ENCODE results near the gene TXNRD2.
A peak's percentile ranks its signal among the peaks of the same experiment; 100 is the strongest.

The TXNRD2 gene

GRCh38 chr22:19868773-19869471 is 72.7 kb downstream of the TXNRD2 start:
- H4K8ac ChIP-seq (ENCODE audit: low read depth, low read length), result no peak overlapping the region
- no peaks in the 10 kb centered on the region for H3K36me3 ChIP-seq (replicated peaks in 1 of 2; ENCODE audit: control insufficient read depth in 2 of 2, insufficient read depth in 2 of 2, low read length in 2 of 2)
- H3K4me2 ChIP-seq (ENCODE audit: insufficient read depth, low read length, poor library complexity, severe bottlenecking), result no peak overlapping the region
- peaks cover 1 to 4% of the 10 kb centered on the region in 2 donors for H3K4me1 ChIP-seq (ENCODE audit: control insufficient read depth in 2 of 2, insufficient read depth in 1 of 2, low read depth in 1 of 2, low read length in 2 of 2)
- H2BK15ac ChIP-seq (ENCODE audit: low read length), result no peak overlapping the region
- H3K4ac ChIP-seq (ENCODE audit: low read length), result no peak overlapping the region
- H4K91ac ChIP-seq (ENCODE audit: low read depth, low read length, poor library complexity), result no peak overlapping the region
- H3K9ac ChIP-seq (ENCODE audit: low read depth, low read length, poor library complexity), result no peak overlapping the region
- no peak overlapping the region for H2AFZ ChIP-seq (ENCODE audit: low read length)
- H2BK120ac ChIP-seq (ENCODE audit: low read depth, low read length), result no peak overlapping the region
- peak overlapping the region; percentile 1 for H3K18ac ChIP-seq (ENCODE audit: low read length)
- no peak overlapping the region for H2BK12ac ChIP-seq (ENCODE audit: low read length)
- H3K27me3 ChIP-seq (ENCODE audit: control insufficient read depth in 3 of 3, insufficient read depth in 3 of 3, low read depth in 1 of 3, low read length in 3 of 3), result no peaks in the 10 kb centered on the region
- H3K27ac ChIP-seq (replicated peaks; ENCODE audit: low read length), result no peak overlapping the region
- DNase-seq (ENCODE audit: low spot score), result no peak
- H3K4me3 ChIP-seq (ENCODE audit: low read length in 2 of 2), result no peak overlapping the region
- no peak overlapping the region for H2BK5ac ChIP-seq (ENCODE audit: low read length)
- peak overlapping the region; percentile 8 for H3K23ac ChIP-seq (ENCODE audit: low read depth, low read length, poor library complexity)
- H3K14ac ChIP-seq (ENCODE audit: low read length), result no peak overlapping the region
- peak overlapping the region; percentile 86 for H2AK5ac ChIP-seq (ENCODE audit: low read depth, low read length)
- WGBS, 2 donors (ENCODE audit: extremely low coverage in 2 of 2, insufficient read length in 2 of 2, insufficient replicate concordance in 1 of 2), result no CpG with 5 or more reads among the region's 23 CpGs
- no peaks in the 10 kb centered on the region for H3K9me3 ChIP-seq (replicated peaks in 1 of 2; ENCODE audit: control insufficient read depth in 2 of 2, insufficient read depth in 1 of 2, low read depth in 1 of 2, low read length in 2 of 2)
- H3K79me1 ChIP-seq (ENCODE audit: low read depth, low read length), result peaks cover 1% of the 10 kb centered on the region

GRCh38 chr22:19868333-19868732 is 73.3 kb downstream of the TXNRD2 start:
- Histone ChIP-seq H2BK15ac (ENCODE audit: low read length) (no peak overlapping the region), H3K4me1 (ENCODE audit: control insufficient read depth in 2 of 2, insufficient read depth in 1 of 2, low read depth in 1 of 2, low read length in 2 of 2) (no peaks in the 10 kb centered on the region), H4K91ac (ENCODE audit: low read depth, low read length, poor library complexity) (no peak overlapping the region), H3K9me3 (replicated peaks in 1 of 2; ENCODE audit: control insufficient read depth in 2 of 2, insufficient read depth in 1 of 2, low read depth in 1 of 2, low read length in 2 of 2) (no peaks in the 10 kb centered on the region), H3K4me2 (ENCODE audit: insufficient read depth, low read length, poor library complexity, severe bottlenecking) (no peak overlapping the region), H3K27ac (replicated peaks; ENCODE audit: low read length) (no peak overlapping the region), H3K79me1 (ENCODE audit: low read depth, low read length) (peaks cover 1% of the 10 kb centered on the region), H2AK5ac (ENCODE audit: low read depth, low read length) (peak overlapping the region; percentile 86), H3K23ac (ENCODE audit: low read depth, low read length, poor library complexity) (peak overlapping the region; percentile 8), H3K9ac (ENCODE audit: low read depth, low read length, poor library complexity) (no peak overlapping the region), H3K4me3 (ENCODE audit: low read length in 2 of 2) (no peak overlapping the region), H2BK5ac (ENCODE audit: low read length) (no peak overlapping the region), H3K36me3 (replicated peaks in 1 of 2; ENCODE audit: control insufficient read depth in 2 of 2, insufficient read depth in 2 of 2, low read length in 2 of 2) (no peaks in the 10 kb centered on the region), H2AFZ (ENCODE audit: low read length) (no peak overlapping the region), H3K18ac (ENCODE audit: low read length) (no peak overlapping the region), H3K4ac (ENCODE audit: low read length) (no peak overlapping the region), H2BK12ac (ENCODE audit: low read length) (no peak overlapping the region), H4K8ac (ENCODE audit: low read depth, low read length) (no peak overlapping the region), H2BK120ac (ENCODE audit: low read depth, low read length) (no peak overlapping the region), H3K14ac (ENCODE audit: low read length) (no peak overlapping the region), H3K27me3 (ENCODE audit: control insufficient read depth in 3 of 3, insufficient read depth in 3 of 3, low read depth in 1 of 3, low read length in 3 of 3) (no peaks in the 10 kb centered on the region)
- no peak for DNase-seq (ENCODE audit: low spot score)
- WGBS, 2 donors (ENCODE audit: extremely low coverage in 2 of 2, insufficient read length in 2 of 2, insufficient replicate concordance in 1 of 2), result no CpG with 5 or more reads among the region's 3 CpGs

- Histone ChIP-seq H3K27me3 (ENCODE audit: control insufficient read depth in 3 of 3, insufficient read depth in 3 of 3, low read depth in 1 of 3, low read length in 3 of 3) (no peaks in the 10 kb centered on the region), H4K91ac (ENCODE audit: low read depth, low read length, poor library complexity) (no peak overlapping the region), H3K4me1 (ENCODE audit: control insufficient read depth in 2 of 2, insufficient read depth in 1 of 2, low read depth in 1 of 2, low read length in 2 of 2) (no peaks in the 10 kb centered on the region), H2BK15ac (ENCODE audit: low read length) (no peak overlapping the region), H2BK12ac (ENCODE audit: low read length) (no peak overlapping the region), H2BK120ac (ENCODE audit: low read depth, low read length) (no peak overlapping the region), H3K9ac (ENCODE audit: low read depth, low read length, poor library complexity) (no peak overlapping the region), H3K9me3 (replicated peaks in 1 of 2; ENCODE audit: control insufficient read depth in 2 of 2, insufficient read depth in 1 of 2, low read depth in 1 of 2, low read length in 2 of 2) (no peaks in the 10 kb centered on the region), H2BK5ac (ENCODE audit: low read length) (no peak overlapping the region), H3K4me3 (ENCODE audit: low read length in 2 of 2) (no peak overlapping the region), H2AFZ (ENCODE audit: low read length) (no peak overlapping the region), H3K18ac (ENCODE audit: low read length) (no peak overlapping the region), H2AK5ac (ENCODE audit: low read depth, low read length) (no peak overlapping the region), H3K4me2 (ENCODE audit: insufficient read depth, low read length, poor library complexity, severe bottlenecking) (no peak overlapping the region), H4K8ac (ENCODE audit: low read depth, low read length) (no peak overlapping the region), H3K79me1 (ENCODE audit: low read depth, low read length) (peaks cover 1% of the 10 kb centered on the region), H3K14ac (ENCODE audit: low read length) (no peak overlapping the region), H3K23ac (ENCODE audit: low read depth, low read length, poor library complexity) (no peak overlapping the region), H3K36me3 (replicated peaks in 1 of 2; ENCODE audit: control insufficient read depth in 2 of 2, insufficient read depth in 2 of 2, low read length in 2 of 2) (no peaks in the 10 kb centered on the region), H3K27ac (replicated peaks; ENCODE audit: low read length) (no peak overlapping the region), H3K4ac (ENCODE audit: low read length) (no peak overlapping the region)
- no peak for DNase-seq (ENCODE audit: low spot score)
- no CpG with 5 or more reads among the region's 7 CpGs for WGBS, 2 donors (ENCODE audit: extremely low coverage in 2 of 2, insufficient read length in 2 of 2, insufficient replicate concordance in 1 of 2)
These were observed 74.0 kb downstream of the TXNRD2 start for GRCh38 chr22:19867617-19868016.

GRCh38 chr22:19866665-19867009 is 75.0 kb downstream of the TXNRD2 start:
- Histone ChIP-seq H2AFZ (ENCODE audit: low read length) (no peak overlapping the region), H4K91ac (ENCODE audit: low read depth, low read length, poor library complexity) (no peak overlapping the region), H3K27me3 (ENCODE audit: control insufficient read depth in 3 of 3, insufficient read depth in 3 of 3, low read depth in 1 of 3, low read length in 3 of 3) (no peaks in the 10 kb centered on the region), H4K8ac (ENCODE audit: low read depth, low read length) (no peak overlapping the region), H2BK120ac (ENCODE audit: low read depth, low read length) (no peak overlapping the region), H3K9ac (ENCODE audit: low read depth, low read length, poor library complexity) (no peak overlapping the region), H3K14ac (ENCODE audit: low read length) (no peak overlapping the region), H2BK15ac (ENCODE audit: low read length) (no peak overlapping the region), H3K23ac (ENCODE audit: low read depth, low read length, poor library complexity) (no peak overlapping the region), H2BK5ac (ENCODE audit: low read length) (no peak overlapping the region), H3K4me1 (ENCODE audit: control insufficient read depth in 2 of 2, insufficient read depth in 1 of 2, low read depth in 1 of 2, low read length in 2 of 2) (no peaks in the 10 kb centered on the region), H3K4me3 (ENCODE audit: low read length in 2 of 2) (no peak overlapping the region), H3K27ac (replicated peaks; ENCODE audit: low read length) (no peak overlapping the region), H3K36me3 (replicated peaks in 1 of 2; ENCODE audit: control insufficient read depth in 2 of 2, insufficient read depth in 2 of 2, low read length in 2 of 2) (no peaks in the 10 kb centered on the region), H3K4ac (ENCODE audit: low read length) (no peak overlapping the region), H3K9me3 (replicated peaks in 1 of 2; ENCODE audit: control insufficient read depth in 2 of 2, insufficient read depth in 1 of 2, low read depth in 1 of 2, low read length in 2 of 2) (no peaks in the 10 kb centered on the region), H3K18ac (ENCODE audit: low read length) (no peak overlapping the region), H2AK5ac (ENCODE audit: low read depth, low read length) (no peak overlapping the region), H3K79me1 (ENCODE audit: low read depth, low read length) (peaks cover 1% of the 10 kb centered on the region), H2BK12ac (ENCODE audit: low read length) (no peak overlapping the region), H3K4me2 (ENCODE audit: insufficient read depth, low read length, poor library complexity, severe bottlenecking) (no peak overlapping the region)
- DNase-seq (ENCODE audit: low spot score), result no peak
- WGBS, 2 donors (ENCODE audit: extremely low coverage in 2 of 2, insufficient read length in 2 of 2, insufficient replicate concordance in 1 of 2), result no CpG with 5 or more reads among the region's 3 CpGs

Measured in neuronal stem cell (in vitro differentiated cells).